Measurements from ENCODE around the gene EDIL3.

EDIL3 gene

DNA sequence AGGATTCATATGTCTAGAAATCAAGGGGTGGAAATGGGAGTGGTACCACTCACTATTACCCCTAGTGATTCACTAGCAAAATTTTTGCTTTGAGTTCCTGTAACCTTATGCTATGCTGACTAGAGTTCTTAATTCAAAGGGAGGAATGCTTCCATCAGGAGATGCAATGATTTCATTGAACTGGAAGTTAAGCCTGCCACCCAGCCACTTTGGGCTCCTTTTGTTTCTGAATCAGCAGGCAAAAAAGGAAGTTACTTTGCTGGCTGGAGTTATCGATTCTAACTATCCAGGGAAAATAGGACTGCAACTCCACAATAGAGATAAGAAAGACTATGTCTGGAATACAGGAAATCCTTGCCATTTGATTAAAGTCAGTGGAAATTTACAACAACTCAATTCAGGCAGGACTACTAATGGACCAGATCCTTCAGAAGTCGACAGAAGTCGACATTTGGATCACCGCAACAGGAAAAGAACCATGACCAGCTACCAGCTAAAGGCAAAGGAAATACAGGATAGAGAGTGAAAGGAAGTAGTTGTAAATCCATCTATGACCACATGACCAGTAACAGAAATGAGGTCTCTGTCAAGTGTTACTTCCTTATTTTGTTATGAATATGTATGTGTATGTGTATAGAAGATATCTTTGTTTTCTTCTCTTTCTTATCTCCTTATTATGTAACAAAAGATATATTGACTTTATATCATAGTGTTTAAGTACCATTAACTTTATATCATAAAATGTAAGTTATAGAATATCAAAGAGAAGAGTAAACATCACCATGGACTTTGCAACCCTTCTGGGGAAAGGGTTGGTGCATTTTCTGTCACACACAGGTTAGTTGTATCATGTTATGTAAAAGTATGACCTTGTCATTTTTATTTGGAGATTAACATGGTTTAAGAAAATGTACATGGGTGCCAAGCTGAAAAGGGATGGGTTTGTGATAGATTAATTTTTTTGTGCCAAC is 465.3 kb downstream of the EDIL3 start:
- no peak overlapping the region for H3K23ac ChIP-seq (ENCODE audit: low read depth, low read length, poor library complexity)

DNA sequence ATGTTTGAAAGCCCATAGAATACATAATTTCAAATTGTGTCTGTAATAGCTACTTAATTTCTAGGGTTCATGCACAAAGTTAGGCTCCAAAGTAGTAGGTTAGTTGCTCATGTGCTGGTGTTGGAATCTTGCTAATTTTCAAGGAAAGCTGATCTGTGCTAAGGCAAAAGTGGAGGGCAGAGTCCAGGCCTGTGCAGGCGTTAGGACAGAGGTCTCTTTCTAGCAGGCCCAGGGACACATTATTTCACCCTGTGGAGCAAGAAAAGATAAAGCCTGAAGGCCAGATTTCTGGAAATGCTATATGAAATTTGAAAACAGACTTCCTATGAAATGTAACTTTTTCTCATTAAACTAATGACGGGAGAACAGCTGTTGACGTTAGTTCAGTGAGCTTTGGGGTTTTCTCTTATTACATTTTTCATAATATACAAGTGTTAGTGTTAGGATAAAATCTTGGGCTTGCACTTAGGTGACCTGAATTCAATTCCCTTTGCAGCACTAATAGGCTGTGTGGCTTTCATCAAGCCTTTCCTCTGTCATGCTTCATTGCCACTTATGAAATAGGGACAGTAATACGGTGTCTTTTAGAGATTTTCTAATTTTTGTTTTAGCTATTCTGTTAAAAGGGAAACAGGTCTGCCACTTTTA is 467.3 kb downstream of the EDIL3 start:
- no CpG with 5 or more reads among the region's 4 CpGs for WGBS, 2 donors (ENCODE audit: extremely low coverage in 2 of 2, insufficient read length in 2 of 2, insufficient replicate concordance in 1 of 2)
- H3K23ac ChIP-seq (ENCODE audit: low read depth, low read length, poor library complexity) = no peak overlapping the region
- no peak overlapping the region for H2AK5ac ChIP-seq (ENCODE audit: low read depth, low read length)
- no peak overlapping the region for H3K9ac ChIP-seq (ENCODE audit: low read depth, low read length, poor library complexity)
- no peak overlapping the region for H2AFZ ChIP-seq (ENCODE audit: low read length)
- H3K14ac ChIP-seq (ENCODE audit: low read length) = no peak overlapping the region
- no peak overlapping the region for H2BK120ac ChIP-seq (ENCODE audit: low read depth, low read length)
- H4K91ac ChIP-seq (ENCODE audit: low read depth, low read length, poor library complexity) = no peak overlapping the region
- H3K18ac ChIP-seq (ENCODE audit: low read length) = no peak overlapping the region
- H3K4me1 ChIP-seq (ENCODE audit: control insufficient read depth in 2 of 2, insufficient read depth in 1 of 2, low read depth in 1 of 2, low read length in 2 of 2) = no peaks in the 10 kb centered on the region
- no peak for DNase-seq (ENCODE audit: low spot score)
- H3K9me3 ChIP-seq (replicated peaks in 1 of 2; ENCODE audit: control insufficient read depth in 2 of 2, insufficient read depth in 1 of 2, low read depth in 1 of 2, low read length in 2 of 2) = no peaks in the 10 kb centered on the region
- no peak overlapping the region for H3K4me2 ChIP-seq (ENCODE audit: insufficient read depth, low read length, poor library complexity, severe bottlenecking)
- no peak overlapping the region for H4K8ac ChIP-seq (ENCODE audit: low read depth, low read length)
- no peak overlapping the region for H3K4ac ChIP-seq (ENCODE audit: low read length)
- H2BK12ac ChIP-seq (ENCODE audit: low read length) = no peak overlapping the region
- no peak overlapping the region for H3K27ac ChIP-seq (replicated peaks; ENCODE audit: low read length)
- H2BK15ac ChIP-seq (ENCODE audit: low read length) = no peak overlapping the region
- H3K79me1 ChIP-seq (ENCODE audit: low read depth, low read length) = no peaks in the 10 kb centered on the region
- no peak overlapping the region for H2BK5ac ChIP-seq (ENCODE audit: low read length)
- no peaks in the 10 kb centered on the region for H3K27me3 ChIP-seq (ENCODE audit: control insufficient read depth in 3 of 3, insufficient read depth in 3 of 3, low read depth in 1 of 3, low read length in 3 of 3)
- H3K36me3 ChIP-seq (replicated peaks in 1 of 2; ENCODE audit: control insufficient read depth in 2 of 2, insufficient read depth in 2 of 2, low read length in 2 of 2) = no peaks in the 10 kb centered on the region
- H3K4me3 ChIP-seq (ENCODE audit: low read length in 2 of 2) = no peak overlapping the region

More for the DNA sequence above, 465.3 kb downstream of the EDIL3 start:
- Histone ChIP-seq H2BK12ac (ENCODE audit: low read length) (no peak overlapping the region), H3K4ac (ENCODE audit: low read length) (no peak overlapping the region), H4K8ac (ENCODE audit: low read depth, low read length) (no peak overlapping the region), H3K4me1 (ENCODE audit: control insufficient read depth in 2 of 2, insufficient read depth in 1 of 2, low read depth in 1 of 2, low read length in 2 of 2) (peaks cover 0 to 1% of the 10 kb centered on the region in 2 donors), H2BK5ac (ENCODE audit: low read length) (no peak overlapping the region), H2BK120ac (ENCODE audit: low read depth, low read length) (no peak overlapping the region), H3K79me1 (ENCODE audit: low read depth, low read length) (no peaks in the 10 kb centered on the region), H3K36me3 (replicated peaks in 1 of 2; ENCODE audit: control insufficient read depth in 2 of 2, insufficient read depth in 2 of 2, low read length in 2 of 2) (no peaks in the 10 kb centered on the region), H2AK5ac (ENCODE audit: low read depth, low read length) (no peak overlapping the region), H3K4me2 (ENCODE audit: insufficient read depth, low read length, poor library complexity, severe bottlenecking) (no peak overlapping the region), H3K27ac (replicated peaks; ENCODE audit: low read length) (no peak overlapping the region), H3K27me3 (ENCODE audit: control insufficient read depth in 3 of 3, insufficient read depth in 3 of 3, low read depth in 1 of 3, low read length in 3 of 3) (no peaks in the 10 kb centered on the region), H3K14ac (ENCODE audit: low read length) (no peak overlapping the region), H2AFZ (ENCODE audit: low read length) (no peak overlapping the region), H2BK15ac (ENCODE audit: low read length) (no peak overlapping the region), H3K9ac (ENCODE audit: low read depth, low read length, poor library complexity) (no peak overlapping the region), H3K4me3 (ENCODE audit: low read length in 2 of 2) (no peak overlapping the region), H4K91ac (ENCODE audit: low read depth, low read length, poor library complexity) (no peak overlapping the region), H3K18ac (ENCODE audit: low read length) (no peak overlapping the region), H3K9me3 (replicated peaks in 1 of 2; ENCODE audit: control insufficient read depth in 2 of 2, insufficient read depth in 1 of 2, low read depth in 1 of 2, low read length in 2 of 2) (no peaks in the 10 kb centered on the region)
- no CpG with 5 or more reads among the region's 4 CpGs for WGBS, 2 donors (ENCODE audit: extremely low coverage in 2 of 2, insufficient read length in 2 of 2, insufficient replicate concordance in 1 of 2)
- no peak for DNase-seq (ENCODE audit: low spot score)

DNA sequence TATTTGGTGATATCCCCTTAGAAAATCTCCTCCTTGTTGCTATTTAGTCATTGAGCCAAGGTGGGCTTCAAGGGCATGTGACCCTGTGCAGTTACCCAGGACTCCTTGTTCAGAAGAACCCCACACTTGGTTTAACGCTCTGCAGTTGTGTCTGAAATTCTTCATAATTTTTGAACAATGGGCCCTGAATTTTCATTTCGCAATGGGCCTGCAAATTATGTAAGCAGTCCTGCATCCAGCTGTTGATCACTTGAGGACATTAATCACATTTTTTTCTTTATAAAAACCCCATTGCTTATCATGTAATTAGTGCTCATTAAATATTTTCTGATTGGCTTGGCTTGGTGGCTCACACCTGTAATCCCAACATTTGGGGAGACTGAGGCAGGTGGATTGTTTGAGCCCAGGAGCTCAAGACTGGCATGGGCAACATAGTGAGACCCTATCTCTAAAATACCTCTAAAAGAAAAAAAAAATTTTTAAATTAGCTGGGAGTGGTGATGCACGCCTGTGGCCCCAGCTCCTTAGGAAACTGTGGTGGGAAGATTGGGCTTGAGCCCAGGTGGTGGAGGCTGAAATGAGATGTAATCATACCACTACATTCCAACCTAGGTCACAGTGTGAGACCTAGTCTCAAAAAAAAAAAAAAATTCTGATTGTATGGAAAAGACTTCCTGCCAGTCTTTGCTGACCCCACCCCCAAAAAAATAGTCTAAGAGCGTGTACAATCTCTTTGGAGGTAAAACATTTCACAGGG is 469.8 kb downstream of the EDIL3 start:
- Histone ChIP-seq H3K18ac (ENCODE audit: low read length) (no peak overlapping the region), H3K9ac (ENCODE audit: low read depth, low read length, poor library complexity) (no peak overlapping the region), H3K27ac (replicated peaks; ENCODE audit: low read length) (no peak overlapping the region), H2AK5ac (ENCODE audit: low read depth, low read length) (no peak overlapping the region), H3K4me1 (ENCODE audit: control insufficient read depth in 2 of 2, insufficient read depth in 1 of 2, low read depth in 1 of 2, low read length in 2 of 2) (no peaks in the 10 kb centered on the region), H4K8ac (ENCODE audit: low read depth, low read length) (no peak overlapping the region), H3K36me3 (replicated peaks in 1 of 2; ENCODE audit: control insufficient read depth in 2 of 2, insufficient read depth in 2 of 2, low read length in 2 of 2) (no peaks in the 10 kb centered on the region), H2AFZ (ENCODE audit: low read length) (no peak overlapping the region), H2BK5ac (ENCODE audit: low read length) (no peak overlapping the region), H3K4me3 (ENCODE audit: low read length in 2 of 2) (no peak overlapping the region), H3K4ac (ENCODE audit: low read length) (no peak overlapping the region), H3K23ac (ENCODE audit: low read depth, low read length, poor library complexity) (no peak overlapping the region), H2BK120ac (ENCODE audit: low read depth, low read length) (no peak overlapping the region), H3K79me1 (ENCODE audit: low read depth, low read length) (no peaks in the 10 kb centered on the region), H2BK12ac (ENCODE audit: low read length) (no peak overlapping the region), H3K14ac (ENCODE audit: low read length) (no peak overlapping the region), H2BK15ac (ENCODE audit: low read length) (no peak overlapping the region), H3K9me3 (replicated peaks in 1 of 2; ENCODE audit: control insufficient read depth in 2 of 2, insufficient read depth in 1 of 2, low read depth in 1 of 2, low read length in 2 of 2) (no peaks in the 10 kb centered on the region), H3K4me2 (ENCODE audit: insufficient read depth, low read length, poor library complexity, severe bottlenecking) (no peak overlapping the region), H3K27me3 (ENCODE audit: control insufficient read depth in 3 of 3, insufficient read depth in 3 of 3, low read depth in 1 of 3, low read length in 3 of 3) (no peaks in the 10 kb centered on the region), H4K91ac (ENCODE audit: low read depth, low read length, poor library complexity) (no peak overlapping the region)
- no CpG with 5 or more reads among the region's 4 CpGs for WGBS, 2 donors (ENCODE audit: extremely low coverage in 2 of 2, insufficient read length in 2 of 2, insufficient replicate concordance in 1 of 2)
- DNase-seq (ENCODE audit: low spot score) = no peak

DNA sequence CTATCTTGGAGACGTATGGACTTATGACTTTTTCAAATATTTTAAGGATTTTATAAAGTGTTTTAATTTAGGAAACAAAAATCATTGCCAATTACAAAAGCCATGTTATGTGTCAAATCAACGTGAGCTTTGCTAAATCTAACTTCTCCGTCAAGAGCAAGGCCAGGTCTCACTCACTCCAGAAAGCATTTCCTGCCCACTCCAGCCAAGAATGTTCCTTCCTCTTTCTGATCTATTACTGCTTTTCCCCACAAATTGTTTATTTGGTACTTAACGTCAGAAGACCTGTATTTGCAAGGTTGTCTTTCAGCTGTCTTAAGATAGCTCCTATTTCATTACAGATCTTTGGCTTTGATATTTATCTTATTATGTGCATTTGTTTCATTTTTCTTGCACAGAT is 470.5 kb downstream of the EDIL3 start:
- Histone ChIP-seq H2BK120ac (ENCODE audit: low read depth, low read length) (no peak overlapping the region), H3K4me2 (ENCODE audit: insufficient read depth, low read length, poor library complexity, severe bottlenecking) (no peak overlapping the region), H2BK12ac (ENCODE audit: low read length) (no peak overlapping the region), H4K91ac (ENCODE audit: low read depth, low read length, poor library complexity) (no peak overlapping the region), H2AFZ (ENCODE audit: low read length) (no peak overlapping the region), H3K9me3 (replicated peaks in 1 of 2; ENCODE audit: control insufficient read depth in 2 of 2, insufficient read depth in 1 of 2, low read depth in 1 of 2, low read length in 2 of 2) (no peaks in the 10 kb centered on the region), H3K4me1 (ENCODE audit: control insufficient read depth in 2 of 2, insufficient read depth in 1 of 2, low read depth in 1 of 2, low read length in 2 of 2) (no peaks in the 10 kb centered on the region), H3K36me3 (replicated peaks in 1 of 2; ENCODE audit: control insufficient read depth in 2 of 2, insufficient read depth in 2 of 2, low read length in 2 of 2) (no peaks in the 10 kb centered on the region), H4K8ac (ENCODE audit: low read depth, low read length) (no peak overlapping the region), H2BK5ac (ENCODE audit: low read length) (no peak overlapping the region), H3K4ac (ENCODE audit: low read length) (no peak overlapping the region), H3K27me3 (ENCODE audit: control insufficient read depth in 3 of 3, insufficient read depth in 3 of 3, low read depth in 1 of 3, low read length in 3 of 3) (no peaks in the 10 kb centered on the region), H2BK15ac (ENCODE audit: low read length) (no peak overlapping the region), H3K4me3 (ENCODE audit: low read length in 2 of 2) (no peak overlapping the region), H3K27ac (replicated peaks; ENCODE audit: low read length) (no peak overlapping the region), H3K14ac (ENCODE audit: low read length) (no peak overlapping the region), H3K79me1 (ENCODE audit: low read depth, low read length) (no peaks in the 10 kb centered on the region), H3K23ac (ENCODE audit: low read depth, low read length, poor library complexity) (no peak overlapping the region), H3K9ac (ENCODE audit: low read depth, low read length, poor library complexity) (no peak overlapping the region), H2AK5ac (ENCODE audit: low read depth, low read length) (no peak overlapping the region), H3K18ac (ENCODE audit: low read length) (no peak overlapping the region)
- DNase-seq (ENCODE audit: low spot score) = no peak
- no CpG with 5 or more reads among the region's 4 CpGs for WGBS, 2 donors (ENCODE audit: extremely low coverage in 2 of 2, insufficient read length in 2 of 2, insufficient replicate concordance in 1 of 2)

Data from neuronal stem cell (in vitro differentiated cells).